H1 (cell line): Measurements from ENCODE around the gene PAK6. TPM values are rescaled to one million over a fixed set of nuclear protein-coding genes. Genes with fewer than 3 reads are reported as not detected.

Source experiments
- CTCF ChIA-PET: fragments of 300-600 bp; sonication (Branson Sonifier 250); formaldehyde crosslinking; loops from one replicate; lab custom pipeline; 2021; ENCODE audit not compliant: partially characterized antibody; lab: Charles Lee
- POLR2A ChIA-PET: fragments of 300-600 bp; sonication (Branson Sonifier 250); formaldehyde crosslinking; loops from one replicate; lab custom pipeline; 2021; ENCODE audit warnings: inconsistent platforms; ENCODE audit not compliant: partially characterized antibody; lab: Charles Lee
- DNase-seq, 2 experiments: peaks; one replicate each; pipeline versions ENCODE4 v3.0.0 to v3.0.0-alpha.2; 2010 to 2022; ENCODE audit warnings: low spot score in 2 of 2, low read depth in 1 of 2, mixed read lengths in 1 of 2
- FAIRE-seq: peaks from 2 replicates; lab custom pipeline; 2011; peaks lifted over from hg19 to GRCh38; lab: Jason Lieb, UNC
- H2AFZ ChIP-seq: 2 replicates; pipeline ENCODE4 v1.8.1; 2012; ENCODE audit warnings: low read length, inconsistent platforms
- H2AK5ac ChIP-seq: 2 replicates; pipeline ENCODE4 v1.6.1; 2013; ENCODE audit warnings: low read depth, low read length
- H2BK120ac ChIP-seq: replicated peaks from 2 replicates; pipeline ENCODE3; 2013; ENCODE audit warnings: low read depth, low read length, inconsistent platforms
- H2BK12ac ChIP-seq: 2 replicates; pipeline ENCODE4 v1.6.1; 2013; ENCODE audit warnings: low read depth, low read length
- H2BK15ac ChIP-seq: 2 replicates; pipeline ENCODE4 v1.6.1; 2013; ENCODE audit warnings: low read length
- H2BK20ac ChIP-seq: 2 replicates; pipeline ENCODE4 v1.6.1; 2013; ENCODE audit warnings: low read length
- H2BK5ac ChIP-seq: 2 replicates; pipeline ENCODE4 v1.6.1; 2013; ENCODE audit warnings: low read depth, low read length
- H3K14ac ChIP-seq: 2 replicates; pipeline ENCODE4 v1.6.1; 2013; ENCODE audit warnings: inconsistent platforms; ENCODE audit not compliant: insufficient read length
- H3K18ac ChIP-seq: 2 replicates; pipeline ENCODE4 v1.6.1; 2013; ENCODE audit warnings: low read length; ENCODE audit errors: extremely low read depth
- H3K23ac ChIP-seq: 2 replicates; pipeline ENCODE4 v1.6.1; 2013; ENCODE audit warnings: inconsistent platforms; ENCODE audit not compliant: insufficient read length
- H3K23me2 ChIP-seq: 2 replicates; pipeline ENCODE4 v1.6.1; 2013; ENCODE audit warnings: low read depth, low read length
- H3K27ac ChIP-seq: 2 replicates; pipeline ENCODE4 v1.6.1; 2011; ENCODE audit warnings: low read depth, low read length, inconsistent platforms
- H3K27me3 ChIP-seq, 4 experiments: replicated peaks in 1 of 4; 1 replicate in 1 of 4; 2 replicates in 3 of 4; pipeline versions ENCODE4 v1.6.1 to v1.8.1; 2011 to 2013; ENCODE audit warnings: low read length in 3 of 4, mild to moderate bottlenecking in 3 of 4, inconsistent platforms in 2 of 4, mixed read lengths in 2 of 4, moderate library complexity in 1 of 4; ENCODE audit not compliant: control insufficient read depth in 3 of 4, insufficient read depth in 3 of 4; ENCODE audit errors: extremely low read depth in 1 of 4
- H3K36me3 ChIP-seq, 4 experiments: 2 replicates each; pipeline versions ENCODE4 v1.6.1 to v1.8.1; 2011 to 2013; ENCODE audit warnings: mild to moderate bottlenecking in 4 of 4, low read length in 3 of 4, moderate library complexity in 2 of 4, control low read depth in 1 of 4, inconsistent platforms in 1 of 4; ENCODE audit not compliant: insufficient read depth in 4 of 4, control insufficient read depth in 2 of 4
- H3K4ac ChIP-seq: replicated peaks from 2 replicates; pipeline ENCODE3; 2013; ENCODE audit warnings: low read length, low read depth, mixed read lengths, inconsistent platforms; ENCODE audit not compliant: insufficient read length
- H3K4me1 ChIP-seq, 4 experiments: replicated peaks in 1 of 4; 1 replicate in 1 of 4; 2 replicates in 3 of 4; pipeline versions ENCODE4 v1.6.1 to v1.8.1; 2011 to 2013; ENCODE audit warnings: low read length in 3 of 4, inconsistent platforms in 2 of 4, mixed read lengths in 1 of 4; ENCODE audit not compliant: insufficient read depth in 4 of 4, control insufficient read depth in 3 of 4
- H3K4me2 ChIP-seq, 2 experiments: 2 replicates each; pipeline versions ENCODE4 v1.6.1 to v1.8.1; 2011 to 2013; ENCODE audit warnings: low read depth in 2 of 2, low read length in 2 of 2, control low read depth in 1 of 2, inconsistent platforms in 1 of 2, mild to moderate bottlenecking in 1 of 2; ENCODE audit not compliant: insufficient read depth in 1 of 2
- H3K4me3 ChIP-seq, 4 experiments: fragments of 200-600, 300-600 bp in 1 of 4; sonication (generic), shearing (Covaris generic), sonication (Bioruptor Twin) in 1 of 4; 2 replicates each; pipeline versions ENCODE4 v1.5.1 to v1.8.1; 2011 to 2016; ENCODE audit warnings: low read length in 4 of 4, low read depth in 3 of 4, control low read depth in 2 of 4, inconsistent platforms in 2 of 4, mild to moderate bottlenecking in 2 of 4, mixed read lengths in 1 of 4, moderate library complexity in 1 of 4; ENCODE audit not compliant: insufficient read depth in 2 of 4; ENCODE audit errors: extremely low read depth in 1 of 4
- H3K56ac ChIP-seq: replicated peaks from 2 replicates; pipeline ENCODE3; 2013; ENCODE audit warnings: low read depth, mild to moderate bottlenecking, mixed read lengths, low read length, inconsistent platforms; ENCODE audit not compliant: insufficient read length
- H3K79me1 ChIP-seq: 2 replicates; pipeline ENCODE4 v1.6.1; 2013; ENCODE audit warnings: low read depth, low read length, control low read depth
- H3K79me2 ChIP-seq, 2 experiments: 2 replicates each; pipeline versions ENCODE4 v1.6.1 to v1.8.1; 2012 to 2013; ENCODE audit warnings: low read length in 2 of 2, mild to moderate bottlenecking in 2 of 2, inconsistent platforms in 1 of 2; ENCODE audit not compliant: insufficient read depth in 2 of 2, control insufficient read depth in 1 of 2
- H3K9ac ChIP-seq, 4 experiments: replicated peaks in 1 of 4; 1 replicate in 1 of 4; 2 replicates in 3 of 4; pipeline versions ENCODE4 v1.6.1 to v1.8.1; 2011 to 2013; ENCODE audit warnings: low read depth in 3 of 4, low read length in 3 of 4, control low read depth in 2 of 4, mild to moderate bottlenecking in 2 of 4, moderate library complexity in 2 of 4, inconsistent platforms in 1 of 4; ENCODE audit errors: extremely low read depth in 1 of 4
- H3K9me3 ChIP-seq, 2 experiments: 2 replicates each; pipeline versions ENCODE4 v1.6.1 to v1.8.1; 2012 to 2013; ENCODE audit warnings: mild to moderate bottlenecking in 2 of 2, moderate library complexity in 2 of 2, control low read depth in 1 of 2, inconsistent platforms in 1 of 2, low read depth in 1 of 2, low read length in 1 of 2, mixed read lengths in 1 of 2; ENCODE audit not compliant: insufficient read depth in 2 of 2
- H4K20me1 ChIP-seq, 2 experiments: replicated peaks in 1 of 2; 2 replicates each; pipeline versions ENCODE3 to v1.8.1; 2011 to 2013; ENCODE audit warnings: inconsistent platforms in 2 of 2, low read length in 2 of 2, mild to moderate bottlenecking in 1 of 2; ENCODE audit not compliant: insufficient read depth in 2 of 2, control insufficient read depth in 1 of 2
- H4K5ac ChIP-seq: 2 replicates; pipeline ENCODE4 v1.6.1; 2013; ENCODE audit warnings: low read length, low read depth, mixed read lengths, inconsistent platforms; ENCODE audit not compliant: insufficient read length
- H4K8ac ChIP-seq: 2 replicates; pipeline ENCODE4 v1.8.0; 2013; ENCODE audit warnings: mild to moderate bottlenecking, moderate library complexity, low read length, inconsistent platforms; ENCODE audit not compliant: insufficient read depth; ENCODE audit errors: extremely low read depth
- H4K91ac ChIP-seq: replicated peaks from 2 replicates; pipeline ENCODE3; 2013; ENCODE audit warnings: low read length, mixed read lengths, inconsistent platforms; ENCODE audit not compliant: insufficient read length
- ATF3 ChIP-seq: IDR thresholded peaks from 2 replicates; pipeline ENCODE4 v1.6.1; 2011; ENCODE audit warnings: low read depth, mild to moderate bottlenecking, low read length; ENCODE audit not compliant: insufficient read depth
- BCL11A ChIP-seq, 2 experiments: IDR thresholded peaks; one replicate each; pipeline ENCODE4 v1.6.1; 2011; ENCODE audit warnings: low read depth in 2 of 2, low read length in 2 of 2, mild to moderate bottlenecking in 2 of 2
- EP300 ChIP-seq, 2 experiments: IDR thresholded peaks; 1 replicate in 1 of 2; 2 replicates in 1 of 2; pipeline ENCODE4 v1.6.1; 2011 to 2012; ENCODE audit warnings: low read depth in 2 of 2, low read length in 2 of 2, mild to moderate bottlenecking in 2 of 2, borderline replicate concordance in 1 of 2, inconsistent platforms in 1 of 2, moderate library complexity in 1 of 2
- MAFK ChIP-seq: IDR thresholded peaks from 2 replicates; pipeline ENCODE4 v1.6.1; 2012; ENCODE audit warnings: low read depth, mild to moderate bottlenecking, improper control_type of control experiment, low read length
- NRF1 ChIP-seq: IDR thresholded peaks from 2 replicates; pipeline ENCODE4 v1.6.1; 2011; ENCODE audit warnings: mild to moderate bottlenecking, low read depth, low read length, improper control_type of control experiment
- POU5F1 ChIP-seq: IDR thresholded peaks from 2 replicates; pipeline ENCODE4 v1.6.1; 2011; ENCODE audit warnings: low read depth, mild to moderate bottlenecking, low read length, moderate library complexity
- RBBP5 ChIP-seq: IDR thresholded peaks from 2 replicates; pipeline ENCODE4 v1.7.1; 2012; ENCODE audit warnings: low read depth, mild to moderate bottlenecking, inconsistent platforms, low read length, moderate library complexity, borderline replicate concordance
- RFX5 ChIP-seq: IDR thresholded peaks from 2 replicates; pipeline ENCODE4 v1.6.1; 2011; ENCODE audit warnings: low read depth, low read length, improper control_type of control experiment, borderline replicate concordance
- RXRA ChIP-seq: IDR thresholded peaks from 2 replicates; pipeline ENCODE4 v1.6.1; 2011; ENCODE audit warnings: low read depth, mild to moderate bottlenecking, low read length, moderate library complexity; ENCODE audit not compliant: insufficient read depth
- SP1 ChIP-seq: IDR thresholded peaks from 2 replicates; pipeline ENCODE4 v1.6.1; 2011; ENCODE audit warnings: low read depth, low read length
- SUZ12 ChIP-seq: fragments of 200-600 bp; sonication (generic); IDR thresholded peaks from 2 replicates; pipeline ENCODE4 v1.6.1; 2012; ENCODE audit warnings: mild to moderate bottlenecking, inconsistent platforms, low read length, moderate library complexity, mixed read lengths
- TEAD4 ChIP-seq: IDR thresholded peaks from 2 replicates; pipeline ENCODE4 v1.6.1; 2012; ENCODE audit warnings: low read depth, low read length, inconsistent platforms, mixed read lengths
- ZNF274 ChIP-seq: IDR thresholded peaks from 2 replicates; pipeline ENCODE4 v1.7.0; 2012; ENCODE audit warnings: low read length, borderline replicate concordance; ENCODE audit errors: extremely low read depth
- WGBS, 2 experiments: shearing (Covaris generic) in 1 of 2; methylation state at CpG; one replicate each; pipeline versions ENCODE4 v1.1.6 to v1.1.7; 2013 to 2015; ENCODE audit warnings: low lambda C conversion rate in 2 of 2, mixed read lengths in 2 of 2, inconsistent platforms in 1 of 2, low coverage in 1 of 2, missing lambda C conversion rate in 1 of 2; ENCODE audit not compliant: insufficient replicate concordance in 2 of 2, insufficient coverage in 1 of 2, insufficient read length in 1 of 2; ENCODE audit errors: extremely low coverage in 1 of 2, missing lambda C conversion rate in 1 of 2; 5-methylcytosine and 5-hydroxymethylcytosine counted together
- polyA plus RNA-seq, 7 experiments: library from polyadenylated mRNA; depleted of rRNA in 3 of 7; stranded (reverse) in 5 of 7; unstranded in 2 of 7; fragments of >200 nt in 5 of 7; fragments of 200-250 nt in 2 of 7; gene quantifications; 1 replicate in 5 of 7; 2 replicates in 1 of 7; 4 replicates in 1 of 7; pipeline versions ENCODE4 v1.2.1 to v1.2.3, GENCODE V29; 2011 to 2013; ENCODE audit warnings: missing spikeins in 2 of 7, mixed read lengths in 2 of 7
- total RNA-seq: library from RNA; stranded (reverse); fragmentation: NEBNext Ultra II Directional; extraction: Animal tissue kit (Norgen Biotek cat#: 25700); gene quantifications from 2 replicates; pipeline ENCODE4 v1.2.1, GENCODE V29; 2021

Gene PAK6
- total and polyA plus RNA-seq, 2 of the 8 experiments (the other 6 are each of a cell fraction or from before 2014, with no cell fraction given): 6.9 to 9.4 TPM

DNA sequence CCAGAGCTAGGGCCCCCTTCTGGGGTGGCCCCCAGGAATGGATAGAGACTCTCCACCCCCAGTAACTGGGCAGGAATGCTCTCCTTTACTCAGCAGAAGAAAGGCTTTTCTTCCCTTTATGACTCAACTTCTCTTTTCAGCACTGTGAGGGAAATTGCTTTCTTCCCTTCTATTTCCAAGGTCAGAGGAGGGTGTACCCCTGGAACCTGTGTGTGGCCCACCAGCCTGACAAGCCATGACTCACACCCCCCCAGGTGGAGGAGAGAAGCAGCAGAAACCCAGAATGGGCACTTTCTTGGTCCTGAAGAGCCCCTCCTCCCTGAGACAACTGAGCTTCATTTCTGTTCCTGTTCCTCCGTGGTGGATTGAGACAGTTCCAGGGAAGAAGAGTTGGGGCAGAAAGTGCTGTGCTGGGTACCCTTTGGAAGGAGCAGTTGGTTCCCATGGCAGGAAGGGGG lies 46.7 kb downstream of the PAK6 start:
- no peak overlapping the region for H2BK20ac ChIP-seq
- H2BK12ac ChIP-seq: 0 out of 2 replicates have a peak overlapping the region, but pooled peaks have one; percentile 19
- H3K9ac ChIP-seq: no peak overlapping the region
- no peaks in the 10 kb centered on the region; the same call in 1 of the 2 replicates for H3K79me1 ChIP-seq
- no peak overlapping the region for H2BK15ac ChIP-seq
- peak overlapping the region; percentile 40; the same call in 1 of the 2 replicates for H2AK5ac ChIP-seq
- POLR2A ChIA-PET: interaction anchor here (0.9 to 2.3 kb wide), 10 partner anchors 10 to 233 kb away, joined by 3 to 9 read pairs (median 6); partner anchors contain the start of genes INAFM2 and PLCB2
- no peak overlapping the region for H3K56ac ChIP-seq
- H2AFZ ChIP-seq: no peak overlapping the region
- no peak overlapping the region for H3K14ac ChIP-seq
- peaks cover 22% of the 10 kb centered on the region; the same call in 1 of the 2 replicates for H3K23me2 ChIP-seq
- WGBS, 2 experiments: 15% methylated on average over 1 of the region's 1 CpG; no CpG with 5 or more reads in 1 of the 2 experiments
- CTCF ChIA-PET: interaction anchor here (0.6 to 16.2 kb wide), 11 partner anchors 11 to 234 kb away, joined by 3 to 518 read pairs (median 3); partner anchors contain the start of genes CCDC9B, INAFM2, PAK6 and PLCB2
- no peak overlapping the region for H2BK5ac ChIP-seq
- no peak overlapping the region for H3K4ac ChIP-seq
- DNase-seq (no peak), FAIRE-seq (no peak)
- H2BK120ac ChIP-seq: no peak overlapping the region
- no peak overlapping the region for H3K23ac ChIP-seq
- no peak overlapping the region for H4K8ac ChIP-seq
- peaks cover 0 to 15% (median 0%) of the 10 kb centered on the region in 4 experiments; a peak in 1 of 8 replicates for H3K36me3 ChIP-seq
- no peak overlapping the region for H3K4me3 ChIP-seq
- peaks cover 16 to 44% (median 33%) of the 10 kb centered on the region in 4 experiments for H3K4me1 ChIP-seq
- H3K79me2 ChIP-seq: no peaks in the 10 kb centered on the region
- no peaks in the 10 kb centered on the region for H4K20me1 ChIP-seq
- H4K5ac ChIP-seq: no peak overlapping the region
- no peak overlapping the region for H3K27ac ChIP-seq
- no peaks in the 10 kb centered on the region for H3K9me3 ChIP-seq
- H3K27me3 ChIP-seq: peaks cover 43 to 67% (median 56%) of the 10 kb centered on the region in 4 experiments
- H3K4me2 ChIP-seq: peak overlapping the region; percentile 14 to 18; a peak in 2 of 4 replicates
- H3K18ac ChIP-seq: no peak overlapping the region
- no peak overlapping the region for H4K91ac ChIP-seq
- TF ChIP-seq TEAD4 (no peak), RXRA (no peak), RFX5 (no peak), RBBP5 (no peak), SUZ12 (no peak), POU5F1 (no peak), EP300 (IDR thresholded peaks at IDR 0.05; ENCODE audit: borderline replicate concordance in 1 of 2, low read depth in 2 of 2, low read length in 2 of 2) (no peak), BCL11A (IDR thresholded peaks at IDR 0.05; ENCODE audit: low read depth in 2 of 2, low read length in 2 of 2) (no peak), ZNF274 (no peak), ATF3 (no peak), SP1 (no peak), NRF1 (no peak), MAFK (no peak)
